ENCODE measurements around the gene SLC46A2. TPM values are rescaled to one million over a fixed set of nuclear protein-coding genes. Genes with fewer than 3 reads are reported as not detected.
A peak's percentile ranks its signal among the peaks of the same experiment; 100 is the strongest.

SLC46A2 gene
- total RNA-seq, 4 donors from 2014 or later = not detected

DNA sequence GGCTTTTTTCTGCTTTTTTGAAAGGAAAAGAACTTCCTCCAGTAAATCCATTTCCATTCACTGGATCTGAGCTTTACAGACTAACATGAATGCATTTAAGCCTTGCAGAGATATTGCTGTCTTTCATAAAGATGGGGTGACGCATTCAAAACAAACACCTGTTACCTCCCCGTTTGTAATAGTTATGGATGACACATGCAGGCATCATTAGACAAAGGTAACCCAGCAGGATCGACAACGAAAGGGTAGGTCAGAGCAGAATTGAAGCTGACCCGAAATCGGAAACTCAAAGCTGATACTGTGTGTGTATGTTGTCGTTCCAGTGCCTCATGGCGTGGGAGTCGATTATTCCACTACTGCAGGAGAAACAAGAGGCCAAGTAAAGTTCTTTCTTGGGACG is 22.2 kb downstream of the SLC46A2 start:
- no peak for DNase-seq
- no peaks in the 10 kb centered on the region for H3K4me1 ChIP-seq
- H3K27ac ChIP-seq = peak overlapping the region in 1 of 4 donors; percentile 85
- H3K9me3 ChIP-seq = no peaks in the 10 kb centered on the region
- no peak overlapping the region for H3K4me3 ChIP-seq
- no peaks in the 10 kb centered on the region for H3K27me3 ChIP-seq
- TF ChIP-seq POLR2A (IDR thresholded peaks at IDR 0.05) (no peak), CTCF (IDR thresholded peaks at IDR 0.05) (no peak)
- H3K36me3 ChIP-seq = peaks cover 0 to 29% (median 0%) of the 10 kb centered on the region in 3 donors

DNA sequence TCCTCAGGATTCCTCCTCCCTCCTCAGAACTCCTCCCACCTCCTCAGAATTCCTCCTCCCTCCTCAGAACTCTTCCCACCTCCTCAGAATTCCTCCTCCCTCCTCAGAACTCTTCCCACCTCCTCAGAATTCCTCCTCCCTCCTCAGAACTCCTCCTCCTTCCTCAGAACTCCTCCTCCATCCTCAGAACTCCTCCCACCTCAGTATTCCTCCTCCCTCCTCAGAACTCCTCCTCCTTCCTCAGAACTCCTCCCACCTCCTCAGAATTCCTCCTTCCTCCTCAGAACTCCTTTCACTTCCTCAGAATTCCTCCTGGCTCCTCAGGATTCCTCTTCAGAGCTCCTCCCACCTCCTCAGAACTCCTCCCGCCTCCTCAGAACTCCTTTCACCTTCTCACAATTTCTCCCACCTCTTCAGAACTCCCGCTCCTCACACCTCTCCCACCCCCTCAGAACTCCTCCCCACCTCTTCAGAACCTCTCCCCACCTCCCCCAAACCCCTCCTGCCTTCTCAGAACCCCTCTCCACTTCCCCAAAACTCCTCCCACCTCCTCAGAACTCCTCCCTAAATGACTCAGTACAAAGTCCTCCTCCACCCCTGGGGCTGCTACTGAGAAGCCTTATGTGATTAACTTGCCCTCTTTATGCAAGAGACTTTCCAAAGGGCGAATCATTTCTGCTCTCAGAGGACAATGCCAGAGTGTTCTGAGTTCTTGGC is 23.2 kb downstream of the SLC46A2 start:
- peak in 2 of 3 donors; percentile 56 to 66 for DNase-seq
- Histone ChIP-seq H3K27ac (peak overlapping the region in 3 of 4 donors; percentile 50 to 85 (median 70)), H3K4me1 (no peaks in the 10 kb centered on the region), H3K36me3 (peaks cover 0 to 29% (median 0%) of the 10 kb centered on the region in 3 donors), H3K4me3 (peak overlapping the region in 1 of 4 donors; percentile 17), H3K9me3 (no peaks in the 10 kb centered on the region), H3K27me3 (no peaks in the 10 kb centered on the region)
- TF ChIP-seq POLR2A (IDR thresholded peaks at IDR 0.05) = no peak
- no peak for TF ChIP-seq CTCF (IDR thresholded peaks at IDR 0.05)

DNA sequence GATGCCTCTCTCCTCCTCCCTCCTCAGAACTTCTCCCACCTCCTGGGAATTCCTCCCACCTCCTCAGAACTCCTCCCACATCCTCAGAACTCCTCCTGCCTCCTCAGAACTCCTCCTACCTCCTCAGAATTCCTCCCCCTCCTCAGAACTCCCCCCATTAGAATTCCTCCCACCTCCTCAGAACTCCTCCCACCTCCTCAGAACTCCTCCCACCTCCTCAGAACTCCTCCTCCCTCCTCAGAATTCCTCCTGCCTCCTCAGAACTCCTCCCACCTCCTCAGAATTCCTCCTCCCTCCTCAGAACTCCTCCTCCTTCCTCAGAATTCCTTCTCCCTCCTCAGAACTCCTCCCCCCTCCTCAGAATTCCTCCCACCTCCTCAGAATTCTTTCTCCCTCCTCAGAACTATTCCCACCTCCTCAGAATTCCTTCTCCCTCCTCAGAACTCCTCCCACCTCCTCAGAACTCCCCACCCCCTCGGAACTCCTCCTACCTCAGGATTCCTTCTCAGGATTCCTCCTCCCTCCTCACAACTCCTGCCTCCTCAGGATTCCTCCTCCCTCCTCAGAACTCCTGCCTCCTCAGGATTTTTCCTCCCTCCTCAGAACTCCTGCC is 23.9 kb downstream of the SLC46A2 start:
- no peak overlapping the region for H3K4me3 ChIP-seq
- no peaks in the 10 kb centered on the region for H3K9me3 ChIP-seq
- no peaks in the 10 kb centered on the region for H3K27me3 ChIP-seq
- H3K4me1 ChIP-seq = no peaks in the 10 kb centered on the region
- DNase-seq = no peak
- peak overlapping the region in 2 of 4 donors; percentile 70 to 85 for H3K27ac ChIP-seq
- no peak for TF ChIP-seq POLR2A (IDR thresholded peaks at IDR 0.05)
- TF ChIP-seq CTCF (IDR thresholded peaks at IDR 0.05) = no peak
- H3K36me3 ChIP-seq = peaks cover 0 to 29% (median 0%) of the 10 kb centered on the region in 3 donors

DNA sequence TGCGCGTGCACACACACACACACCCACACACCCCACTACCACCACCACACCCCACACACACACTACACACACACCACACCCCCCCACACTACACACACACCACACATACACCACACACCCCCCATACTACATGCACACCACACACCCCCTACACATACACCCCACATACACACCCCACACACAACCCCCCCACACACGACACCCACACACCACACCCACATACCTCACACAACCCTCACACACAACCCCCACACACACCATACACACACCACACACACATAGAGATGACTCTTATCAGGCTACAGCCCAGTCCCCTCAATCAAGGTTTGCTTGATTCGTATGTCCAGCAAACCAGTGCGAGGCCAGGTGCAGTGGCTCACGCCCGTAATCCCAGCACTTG is 25.7 kb downstream of the SLC46A2 start:
- peaks cover 0 to 20% (median 0%) of the 10 kb centered on the region in 3 donors for H3K36me3 ChIP-seq
- H3K4me1 ChIP-seq = no peaks in the 10 kb centered on the region
- H3K27me3 ChIP-seq = no peaks in the 10 kb centered on the region
- DNase-seq = no peak
- no peak overlapping the region for H3K4me3 ChIP-seq
- H3K9me3 ChIP-seq = no peaks in the 10 kb centered on the region
- no peak for TF ChIP-seq POLR2A (IDR thresholded peaks at IDR 0.05)
- no peak for TF ChIP-seq CTCF (IDR thresholded peaks at IDR 0.05)
- no peak overlapping the region for H3K27ac ChIP-seq

DNA sequence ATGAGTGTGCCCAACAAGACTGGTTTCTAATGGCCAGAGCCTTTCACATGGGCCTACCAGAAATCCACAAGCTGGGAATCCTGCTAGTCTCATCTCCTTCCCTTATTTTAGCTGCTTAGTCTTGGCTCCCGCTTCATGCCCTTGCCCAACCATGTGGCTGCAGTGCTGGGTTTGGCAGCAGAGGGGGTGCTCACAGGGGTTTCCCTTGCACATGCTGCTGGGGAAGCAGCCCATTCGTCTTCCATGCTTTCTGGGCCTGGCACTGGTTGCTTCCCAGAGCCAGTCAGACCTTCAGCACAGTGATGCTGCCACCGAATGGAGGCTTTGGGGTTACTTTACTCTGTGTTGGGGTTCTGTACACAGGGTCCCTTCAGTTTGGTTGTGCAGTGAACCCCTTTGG is 26.3 kb downstream of the SLC46A2 start:
- Histone ChIP-seq H3K9me3 (no peaks in the 10 kb centered on the region), H3K4me1 (no peaks in the 10 kb centered on the region), H3K27ac (no peak overlapping the region), H3K27me3 (no peaks in the 10 kb centered on the region), H3K4me3 (no peak overlapping the region), H3K36me3 (peaks cover 0 to 15% (median 0%) of the 10 kb centered on the region in 3 donors)
- no peak for TF ChIP-seq POLR2A (IDR thresholded peaks at IDR 0.05)
- TF ChIP-seq CTCF (IDR thresholded peaks at IDR 0.05) = no peak
- no peak for DNase-seq

All from Peyer's patch (tissue), 4 donors.